HL-60/S4 treated with phorbol 12-myristate 13-acetate at 8.2 ng/mL for 4 days and 3 days (cell line): ENCODE data around the gene PCDHGA9.
"Not testable (repeated sequence)": the region's sequence is repeated elsewhere in the genome, so short reads cannot be mapped to it uniquely, and the experiment has no call there.

ENCODE experiments used
- in situ Hi-C: fragments of 300-500 bp; cut with MboI; formaldehyde crosslinking; loops from 2 replicates; pipeline ENCODE4 v1.15.0; 2022; ENCODE audit warnings: low sequenced_read_pairs

The PCDHGA9 gene

DNA sequence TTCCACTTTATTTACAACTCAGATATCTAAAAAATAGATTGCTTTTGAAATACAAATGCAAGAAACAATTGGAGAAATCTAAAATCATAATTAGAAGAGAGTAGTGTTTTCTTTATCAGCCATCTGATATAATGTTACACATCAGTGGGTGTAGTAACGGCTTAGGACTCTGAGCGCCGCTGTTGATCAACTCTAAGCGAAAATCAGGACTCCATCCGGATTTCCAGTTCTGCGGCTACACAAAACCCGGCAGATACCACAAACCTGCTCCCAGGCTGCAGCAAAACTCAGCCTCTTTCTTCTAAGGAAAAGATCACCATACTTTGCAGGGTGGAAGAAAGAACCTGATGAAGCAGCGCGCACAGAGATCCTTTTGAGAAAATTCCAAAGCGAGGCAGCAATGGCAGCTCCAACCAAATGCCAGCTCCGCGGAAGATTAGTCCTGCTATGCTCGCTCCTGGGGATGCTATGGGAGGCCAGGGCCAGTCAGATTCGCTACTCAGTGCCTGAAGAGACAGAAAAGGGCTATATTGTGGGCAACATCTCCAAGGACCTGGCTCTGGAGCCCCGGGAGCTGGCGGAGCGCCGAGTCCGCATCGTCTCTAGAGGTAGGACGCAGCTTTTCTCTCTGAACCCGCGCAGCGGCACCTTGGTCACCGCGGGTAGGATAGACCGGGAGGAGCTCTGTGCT is at the start of gene PCDHGA9:
PCDHGA9 (plus strand) TSS at position 226 of the 691 bp plus-strand sequence; CDS start at position 401, 175 bp downstream.
- in situ Hi-C loops = no loop called here

GRCh38 chr5:141354900-141355469 is 47.6 kb upstream of the PCDHGA9 start, which contains the start of gene PCDHGA4:
PCDHGA4 (plus strand) TSS chr5:141355021; CDS start chr5:141355108, 87 bp downstream.
- in situ Hi-C loops = no loop called here

DNA sequence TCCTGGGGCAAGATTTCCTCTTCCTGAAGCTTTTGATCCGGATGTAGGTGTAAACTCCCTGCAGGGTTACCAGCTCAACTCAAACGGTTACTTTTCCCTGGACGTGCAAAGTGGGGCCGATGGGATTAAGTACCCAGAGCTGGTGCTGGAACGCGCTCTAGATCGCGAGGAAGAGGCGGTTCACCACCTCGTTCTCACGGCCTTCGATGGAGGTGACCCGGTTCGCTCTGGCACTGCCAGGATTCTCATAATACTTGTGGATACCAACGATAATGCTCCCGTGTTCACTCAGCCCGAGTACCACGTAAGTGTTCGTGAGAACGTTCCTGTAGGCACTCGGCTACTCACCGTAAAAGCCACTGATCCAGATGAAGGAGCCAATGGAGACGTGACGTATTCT is 46.9 kb upstream of the PCDHGA9 start:
- in situ Hi-C loops = no loop called here

DNA sequence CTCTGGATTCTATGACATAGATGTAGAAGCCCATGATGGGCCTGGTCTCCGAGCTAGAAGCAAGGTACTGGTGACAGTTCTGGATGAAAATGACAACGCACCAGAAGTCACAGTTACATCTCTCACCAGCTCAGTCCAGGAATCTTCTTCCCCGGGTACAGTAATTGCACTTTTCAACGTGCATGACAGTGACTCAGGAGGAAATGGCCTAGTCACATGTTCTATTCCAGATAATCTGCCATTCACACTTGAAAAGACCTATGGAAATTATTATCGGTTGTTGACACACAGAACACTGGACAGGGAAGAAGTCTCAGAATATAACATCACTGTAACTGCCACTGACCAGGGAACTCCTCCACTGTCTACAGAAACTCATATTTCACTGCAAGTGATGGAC is 46.4 kb upstream of the PCDHGA9 start:
- in situ Hi-C loops = no loop called here

DNA sequence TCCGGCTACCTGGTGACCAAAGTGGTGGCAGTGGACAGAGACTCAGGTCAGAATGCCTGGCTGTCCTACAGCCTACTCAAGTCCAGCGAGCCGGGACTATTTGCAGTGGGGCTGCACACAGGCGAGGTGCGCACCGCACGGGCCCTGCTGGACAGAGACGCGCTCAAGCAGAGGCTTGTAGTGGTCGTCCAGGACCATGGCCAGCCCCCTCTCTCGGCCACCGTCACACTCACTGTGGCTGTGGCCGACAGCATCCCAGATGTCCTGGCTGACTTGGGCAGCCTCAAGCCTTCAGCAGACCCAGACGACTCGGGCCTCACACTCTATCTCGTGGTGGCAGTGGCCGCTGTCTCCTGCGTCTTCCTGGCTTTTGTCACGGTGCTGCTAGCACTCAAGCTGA is 45.6 kb upstream of the PCDHGA9 start:
- in situ Hi-C loops = no loop called here

DNA sequence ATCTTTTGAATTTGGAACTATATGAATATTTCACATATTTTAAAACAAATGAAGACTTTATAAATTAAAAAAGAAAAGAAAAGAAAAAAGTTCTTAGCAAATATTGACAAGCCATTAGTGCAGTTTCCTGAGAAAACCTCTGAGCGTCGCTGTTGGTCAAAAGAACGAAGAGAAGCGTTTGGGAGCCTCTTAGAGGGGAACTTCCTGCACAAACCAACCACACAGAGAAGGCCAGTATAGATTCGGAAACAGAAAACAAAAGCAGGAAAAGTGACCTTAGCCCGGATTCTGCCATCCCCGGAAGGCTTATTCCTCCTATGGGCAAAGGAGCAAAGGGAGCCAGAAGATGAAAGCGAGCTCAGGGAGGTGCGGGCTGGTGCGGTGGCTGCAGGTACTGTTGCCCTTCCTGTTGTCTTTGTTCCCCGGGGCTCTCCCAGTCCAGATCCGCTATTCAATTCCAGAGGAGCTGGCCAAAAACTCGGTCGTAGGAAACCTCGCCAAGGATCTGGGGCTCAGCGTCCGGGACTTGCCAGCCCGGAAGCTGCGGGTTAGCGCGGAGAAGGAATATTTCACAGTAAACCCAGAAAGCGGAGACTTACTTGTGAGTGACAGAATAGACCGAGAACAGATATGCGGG is 42.7 kb upstream of the PCDHGA9 start, which contains the start of gene PCDHGB2:
PCDHGB2 (plus strand) TSS at position 205 of the 637 bp plus-strand sequence; CDS start at position 347, 142 bp downstream.
- in situ Hi-C loops = no loop called here

DNA sequence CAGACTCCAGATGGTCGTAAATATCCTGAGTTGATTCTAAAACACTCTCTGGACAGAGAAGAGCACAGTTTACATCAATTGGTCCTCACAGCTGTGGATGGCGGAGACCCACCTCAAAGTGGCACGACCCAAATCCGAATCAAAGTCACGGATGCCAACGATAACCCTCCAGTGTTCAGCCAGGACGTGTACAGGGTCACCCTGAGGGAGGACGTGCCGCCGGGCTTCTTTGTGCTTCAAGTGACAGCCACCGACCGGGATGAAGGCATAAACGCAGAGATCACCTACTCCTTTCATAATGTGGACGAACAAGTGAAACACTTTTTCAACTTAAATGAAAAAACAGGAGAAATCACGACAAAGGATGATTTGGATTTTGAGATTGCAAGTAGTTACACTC is 41.9 kb upstream of the PCDHGA9 start:
- in situ Hi-C loops = no loop called here

DNA sequence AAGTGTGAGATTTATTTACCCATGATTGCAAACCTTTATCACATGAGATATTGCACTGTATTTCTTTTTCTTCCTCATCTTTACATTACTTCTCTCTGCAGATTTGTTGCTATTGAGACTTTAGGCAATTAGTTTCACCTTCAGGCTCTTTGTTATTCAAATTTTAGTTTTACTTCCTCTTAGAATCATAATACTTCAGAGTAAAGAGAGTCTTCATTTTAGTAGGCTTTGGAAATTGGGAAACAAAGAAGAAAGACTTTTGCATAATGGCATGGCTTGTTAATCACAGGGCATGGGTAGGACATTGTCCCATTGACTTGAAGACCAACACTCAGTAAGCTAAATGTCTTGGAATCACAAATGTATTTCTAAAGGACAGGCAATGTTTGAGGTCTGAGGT is 39.9 kb upstream of the PCDHGA9 start:
- in situ Hi-C loops = no loop called here

DNA sequence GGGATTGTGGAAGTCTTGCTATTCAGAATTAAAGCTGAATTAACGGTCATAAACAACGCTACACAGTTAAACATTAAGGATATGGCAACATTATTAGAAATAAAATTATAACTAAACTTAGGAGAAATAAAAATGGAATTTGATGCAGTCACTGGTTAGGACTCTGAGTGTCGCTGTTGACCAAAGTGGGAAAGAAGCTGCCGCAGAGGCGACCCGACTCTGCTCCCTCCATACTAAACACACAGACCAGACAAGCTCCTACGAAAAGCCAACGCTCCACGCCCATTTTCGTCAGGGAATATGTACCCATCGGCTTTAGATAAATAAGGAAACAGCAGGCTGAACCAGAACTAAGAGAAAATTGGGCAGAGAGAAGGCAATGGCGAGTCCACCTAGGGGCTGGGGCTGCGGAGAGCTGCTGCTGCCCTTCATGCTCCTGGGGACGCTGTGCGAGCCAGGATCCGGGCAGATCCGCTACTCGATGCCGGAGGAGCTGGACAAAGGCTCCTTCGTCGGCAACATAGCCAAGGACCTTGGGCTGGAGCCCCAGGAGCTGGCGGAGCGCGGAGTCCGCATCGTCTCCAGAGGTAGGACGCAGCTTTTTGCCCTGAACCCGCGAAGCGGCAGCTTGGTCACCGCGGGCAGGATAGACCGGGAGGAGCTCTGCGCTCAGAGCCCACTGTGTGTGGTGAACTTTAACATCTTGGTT is 38.5 kb upstream of the PCDHGA9 start, which contains the start of gene PCDHGA5:
PCDHGA5 (plus strand) TSS at position 211 of the 709 bp plus-strand sequence; CDS start at position 380, 169 bp downstream.
- in situ Hi-C loops = no loop called here

DNA sequence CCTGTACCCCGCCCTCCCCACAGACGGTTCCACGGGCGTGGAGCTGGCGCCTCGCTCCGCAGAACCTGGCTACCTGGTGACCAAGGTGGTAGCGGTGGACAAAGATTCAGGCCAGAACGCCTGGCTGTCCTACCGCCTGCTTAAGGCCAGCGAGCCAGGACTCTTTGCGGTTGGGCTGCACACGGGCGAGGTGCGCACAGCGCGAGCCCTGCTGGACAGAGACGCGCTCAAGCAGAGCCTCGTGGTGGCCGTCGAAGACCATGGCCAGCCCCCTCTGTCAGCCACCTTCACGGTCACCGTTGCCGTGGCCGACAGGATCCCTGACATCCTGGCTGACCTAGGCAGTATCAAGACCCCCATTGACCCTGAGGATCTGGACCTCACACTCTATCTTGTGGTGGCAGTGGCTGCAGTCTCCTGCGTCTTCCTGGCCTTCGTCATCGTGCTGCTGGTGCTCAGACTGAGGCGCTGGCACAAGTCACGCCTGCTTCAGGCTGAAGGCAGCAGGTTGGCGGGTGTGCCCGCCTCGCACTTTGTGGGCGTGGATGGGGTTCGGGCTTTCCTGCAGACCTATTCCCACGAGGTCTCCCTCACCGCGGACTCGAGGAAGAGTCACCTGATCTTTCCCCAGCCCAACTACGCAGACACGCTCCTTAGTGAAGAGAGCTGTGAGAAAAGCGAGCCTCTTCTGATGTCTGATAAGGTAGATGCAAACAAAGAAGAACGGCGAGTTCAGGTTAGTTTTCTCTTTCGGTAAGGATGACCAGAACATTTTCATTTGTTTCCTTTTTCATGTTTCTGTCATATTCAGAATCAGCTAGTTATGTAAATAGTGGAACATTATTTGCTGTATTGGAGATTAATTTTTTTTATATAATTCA is 36.3 kb upstream of the PCDHGA9 start:
- in situ Hi-C loops = no loop called here

DNA sequence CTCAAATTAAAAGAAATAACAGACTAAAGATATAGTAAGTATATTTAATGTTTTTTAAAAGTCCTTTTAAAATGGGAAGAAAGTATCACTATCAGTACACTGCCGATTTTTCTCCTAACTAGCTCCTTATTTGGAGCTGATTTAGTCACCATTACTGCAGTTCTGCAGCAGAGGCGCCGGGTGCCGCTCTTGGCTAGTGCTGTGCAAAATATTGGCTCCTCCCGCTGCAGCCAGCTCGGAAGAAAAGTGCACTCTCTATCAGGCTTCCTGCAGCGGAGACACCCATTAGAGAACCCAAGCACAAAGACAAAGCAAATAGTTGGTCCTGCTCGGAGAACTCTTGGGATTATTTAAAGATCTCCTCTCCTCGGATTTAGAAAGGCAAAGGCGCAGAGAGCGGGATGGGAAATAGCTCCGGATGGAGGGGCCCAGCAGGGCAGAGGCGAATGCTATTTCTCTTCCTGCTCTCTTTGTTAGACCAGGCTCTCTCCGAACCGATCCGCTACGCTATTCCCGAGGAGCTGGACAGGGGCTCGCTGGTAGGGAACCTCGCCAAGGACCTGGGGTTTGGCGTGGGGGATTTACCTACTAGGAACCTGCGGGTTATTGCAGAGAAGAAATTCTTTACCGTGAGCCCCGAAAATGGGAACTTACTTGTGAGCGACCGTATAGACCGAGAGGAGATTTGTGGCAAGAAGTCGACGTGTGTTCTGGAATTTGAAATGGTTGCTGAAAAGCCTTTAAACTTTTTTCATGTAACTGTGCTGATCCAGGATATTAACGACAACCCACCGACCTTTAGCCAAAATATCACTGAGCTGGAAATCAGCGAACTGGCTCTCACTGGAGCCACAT is 32.4 kb upstream of the PCDHGA9 start, which contains the start of gene PCDHGB3:
PCDHGB3 (plus strand) TSS at position 249 of the 855 bp plus-strand sequence; CDS start at position 402, 153 bp downstream.
- in situ Hi-C loops = no loop called here

DNA sequence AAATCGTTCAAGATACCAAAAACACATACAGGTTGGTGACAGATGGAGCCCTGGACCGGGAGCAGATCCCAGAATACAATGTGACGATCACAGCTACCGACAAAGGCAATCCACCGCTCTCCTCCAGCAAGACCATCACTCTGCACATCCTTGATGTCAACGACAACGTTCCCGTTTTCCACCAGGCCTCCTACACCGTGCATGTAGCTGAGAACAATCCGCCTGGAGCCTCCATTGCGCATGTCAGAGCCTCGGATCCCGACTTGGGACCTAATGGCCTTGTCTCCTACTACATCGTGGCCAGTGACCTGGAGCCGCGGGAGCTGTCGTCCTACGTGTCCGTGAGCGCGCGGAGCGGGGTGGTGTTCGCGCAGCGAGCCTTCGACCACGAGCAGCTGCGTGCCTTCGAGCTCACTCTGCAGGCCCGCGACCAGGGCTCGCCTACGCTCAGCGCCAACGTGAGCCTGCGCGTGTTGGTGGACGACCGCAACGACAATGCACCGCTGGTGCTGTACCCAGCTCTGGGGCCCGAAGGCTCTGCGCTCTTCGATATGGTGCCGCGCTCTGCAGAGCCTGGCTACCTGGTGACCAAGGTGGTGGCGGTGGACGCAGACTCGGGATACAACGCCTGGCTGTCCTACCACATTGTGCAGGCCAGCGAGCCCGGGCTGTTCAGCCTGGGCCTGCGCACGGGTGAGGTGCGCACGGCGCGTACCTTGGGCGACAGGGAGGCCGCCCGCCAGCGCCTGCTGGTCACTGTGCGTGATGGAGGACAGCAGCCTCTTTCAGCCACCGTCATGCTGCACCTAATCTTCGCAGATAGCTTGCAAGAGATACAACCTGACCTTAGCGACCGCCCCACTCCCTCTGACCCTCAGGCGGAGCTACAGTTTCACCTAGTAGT is 30.8 kb upstream of the PCDHGA9 start:
- in situ Hi-C loops = no loop called here

- in situ Hi-C loops = no loop called here
These were observed 28.8 kb upstream of the PCDHGA9 start, which contains the start of gene PCDHGA6 for GRCh38 chr5:141373673-141374317. PCDHGA6 (plus strand) TSS chr5:141373891; CDS start chr5:141374084, 193 bp downstream.

- in situ Hi-C loops = no loop called here
These were observed 28.0 kb upstream of the PCDHGA9 start for GRCh38 chr5:141374627-141375026.

- in situ Hi-C loops = not testable (repeated sequence)
These were observed 27.0 kb upstream of the PCDHGA9 start for GRCh38 chr5:141375444-141376155.

DNA sequence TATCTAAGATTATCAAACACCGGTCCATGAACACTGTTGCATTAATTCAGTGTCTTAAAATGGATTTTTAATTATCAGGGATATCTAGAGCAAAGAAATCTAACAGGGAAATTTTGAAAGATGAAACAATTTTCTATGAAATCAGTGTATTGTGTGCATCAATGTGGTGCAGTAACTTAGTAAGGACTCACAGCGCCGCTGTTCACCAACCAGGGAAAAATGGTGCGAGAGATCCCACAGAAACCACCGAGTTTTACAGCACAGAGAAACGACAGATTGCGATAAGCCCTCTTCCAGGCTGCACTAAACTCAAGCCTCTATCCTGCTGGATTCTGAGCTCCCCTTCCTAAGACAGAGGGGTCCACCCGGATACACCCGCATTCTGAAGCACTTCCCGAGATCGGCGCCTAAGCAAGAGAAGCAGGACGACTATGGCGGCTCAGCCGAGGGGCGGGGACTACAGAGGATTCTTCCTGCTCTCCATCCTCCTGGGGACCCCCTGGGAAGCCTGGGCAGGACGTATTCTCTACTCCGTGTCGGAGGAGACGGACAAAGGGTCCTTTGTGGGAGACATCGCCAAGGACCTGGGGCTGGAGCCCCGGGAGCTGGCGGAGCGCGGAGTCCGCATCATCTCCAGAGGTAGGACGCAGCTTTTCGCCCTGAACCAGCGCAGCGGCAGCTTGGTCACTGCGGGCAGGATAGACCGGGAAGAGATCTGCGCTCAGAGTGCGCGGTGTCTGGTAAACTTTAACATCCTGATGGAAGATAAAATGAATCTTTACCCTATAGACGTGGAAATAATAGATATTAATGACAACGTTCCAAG is 19.9 kb upstream of the PCDHGA9 start, which contains the start of gene PCDHGA7:
PCDHGA7 (plus strand) TSS at position 274 of the 826 bp plus-strand sequence; CDS start at position 432, 158 bp downstream.
- in situ Hi-C loops = no loop called here
